ENCODE measurements around the gene TRIM50. TPM values are rescaled to one million over a fixed set of nuclear protein-coding genes. Genes with fewer than 3 reads are reported as not detected.
"Not testable (repeated sequence)": the region's sequence is repeated elsewhere in the genome, so short reads cannot be mapped to it uniquely, and the experiment has no call there.

TRIM50 gene
- total RNA-seq, 5 donors from 2014 or later (not counting 1 experiment from before 2014, with no cell fraction given): not detected

- Mint-ChIP-seq H3K27ac (no peak overlapping the region), H3K36me3 (no peaks in the 10 kb centered on the region), H3K4me1 (no peaks in the 10 kb centered on the region), H3K27me3 (peaks cover 3 to 8% of the 10 kb centered on the region in 2 donors), H3K9me3 (no peaks in the 10 kb centered on the region), H3K4me3 (no peak overlapping the region)
- DNase-seq: no peak
- ChIA-PET CTCF (no interaction called here), POLR2A (no interaction called here)
- H3K4me3 ChIP-seq (ENCODE audit: control insufficient read depth in 1 of 2, extremely low read depth in 1 of 2, low read length in 1 of 2): no peak overlapping the region
- H3K9me3 ChIP-seq: no peaks in the 10 kb centered on the region
- H3K27me3 ChIP-seq (replicated peaks in 1 of 2; ENCODE audit: control insufficient read depth in 2 of 2, extremely low read depth in 1 of 2, insufficient read depth in 2 of 2, low read length in 1 of 2): peaks cover 0 to 8% of the 10 kb centered on the region in 2 experiments
- H3K36me3 ChIP-seq (ENCODE audit: control insufficient read depth in 2 of 2, extremely low read depth in 1 of 2, insufficient read depth in 1 of 2, low read length in 1 of 2): no peaks in the 10 kb centered on the region
- 86% methylated on average over 12 of the region's 12 CpGs for WGBS (ENCODE audit: insufficient coverage)
- H3K4me1 ChIP-seq (ENCODE audit: control insufficient read depth in 1 of 2, extremely low read depth in 1 of 2, insufficient read depth in 2 of 2, low read length in 2 of 2): no peaks in the 10 kb centered on the region
- no peak for ATAC-seq (replicated peaks in 1 of 4)
- H3K27ac ChIP-seq (ENCODE audit: low read length): no peak overlapping the region
These were observed 39.1 kb upstream of the TRIM50 start for GRCh38 chr7:73366990-73367389.

GRCh38 chr7:73366127-73366526 lies 38.2 kb upstream of the TRIM50 start:
- POLR2A ChIA-PET: no interaction called here
- CTCF ChIA-PET: no interaction called here
- Histone ChIP-seq H3K4me1 (ENCODE audit: control insufficient read depth in 1 of 2, extremely low read depth in 1 of 2, insufficient read depth in 2 of 2, low read length in 2 of 2) (no peaks in the 10 kb centered on the region), H3K36me3 (ENCODE audit: control insufficient read depth in 2 of 2, extremely low read depth in 1 of 2, insufficient read depth in 1 of 2, low read length in 1 of 2) (no peaks in the 10 kb centered on the region), H3K27ac (ENCODE audit: low read length) (no peak overlapping the region), H3K9me3 (no peaks in the 10 kb centered on the region), H3K27me3 (replicated peaks in 1 of 2; ENCODE audit: control insufficient read depth in 2 of 2, extremely low read depth in 1 of 2, insufficient read depth in 2 of 2, low read length in 1 of 2) (peaks cover 0 to 8% of the 10 kb centered on the region in 2 experiments), H3K4me3 (ENCODE audit: control insufficient read depth in 1 of 2, extremely low read depth in 1 of 2, low read length in 1 of 2) (no peak overlapping the region)
- Mint-ChIP-seq H3K27ac (no peak overlapping the region), H3K4me1 (no peaks in the 10 kb centered on the region), H3K27me3 (peaks cover 3 to 8% of the 10 kb centered on the region in 2 donors), H3K36me3 (no peaks in the 10 kb centered on the region), H3K9me3 (no peaks in the 10 kb centered on the region), H3K4me3 (no peak overlapping the region)
- WGBS (ENCODE audit: insufficient coverage): 89% methylated on average over 5 of the region's 11 CpGs
- ATAC-seq (replicated peaks in 1 of 4) (no peak), DNase-seq (no peak)

GRCh38 chr7:73364006-73364728 lies 36.3 kb upstream of the TRIM50 start:
- H3K9me3 ChIP-seq: no peaks in the 10 kb centered on the region
- ChIA-PET CTCF (no interaction called here), POLR2A (no interaction called here)
- ATAC-seq (replicated peaks in 1 of 4) (no peak), DNase-seq (no peak)
- no peak overlapping the region for H3K27ac ChIP-seq (ENCODE audit: low read length)
- Mint-ChIP-seq H3K27me3 (peaks cover 3 to 15% of the 10 kb centered on the region in 2 donors), H3K4me1 (no peaks in the 10 kb centered on the region), H3K9me3 (no peaks in the 10 kb centered on the region), H3K4me3 (no peak overlapping the region), H3K27ac (no peak overlapping the region), H3K36me3 (no peaks in the 10 kb centered on the region)
- no peaks in the 10 kb centered on the region for H3K36me3 ChIP-seq (ENCODE audit: control insufficient read depth in 2 of 2, extremely low read depth in 1 of 2, insufficient read depth in 1 of 2, low read length in 1 of 2)
- 88% methylated on average over 21 of the region's 25 CpGs for WGBS (ENCODE audit: insufficient coverage)
- H3K4me1 ChIP-seq (ENCODE audit: control insufficient read depth in 1 of 2, extremely low read depth in 1 of 2, insufficient read depth in 2 of 2, low read length in 2 of 2): no peaks in the 10 kb centered on the region
- H3K4me3 ChIP-seq (ENCODE audit: control insufficient read depth in 1 of 2, extremely low read depth in 1 of 2, low read length in 1 of 2): no peak overlapping the region
- H3K27me3 ChIP-seq (replicated peaks in 1 of 2; ENCODE audit: control insufficient read depth in 2 of 2, extremely low read depth in 1 of 2, insufficient read depth in 2 of 2, low read length in 1 of 2): peaks cover 0 to 18% of the 10 kb centered on the region in 2 experiments

GRCh38 chr7:73363225-73364005 lies 35.5 kb upstream of the TRIM50 start:
- Mint-ChIP-seq H3K27me3 (peaks cover 3 to 16% of the 10 kb centered on the region in 2 donors), H3K9me3 (no peaks in the 10 kb centered on the region), H3K4me3 (no peak overlapping the region), H3K4me1 (peaks cover 0 to under 1% (median 0%) of the 10 kb centered on the region in 3 donors), H3K27ac (no peak overlapping the region), H3K36me3 (no peaks in the 10 kb centered on the region)
- no peak for DNase-seq
- POLR2A ChIA-PET: interaction anchor here in 1 of 2 donors (0.7 kb wide), 1 partner anchor 555 kb away, joined by 5 read pairs; no protein-coding TSS in a partner anchor
- Histone ChIP-seq H3K4me3 (ENCODE audit: control insufficient read depth in 1 of 2, extremely low read depth in 1 of 2, low read length in 1 of 2) (no peak overlapping the region), H3K36me3 (ENCODE audit: control insufficient read depth in 2 of 2, extremely low read depth in 1 of 2, insufficient read depth in 1 of 2, low read length in 1 of 2) (no peaks in the 10 kb centered on the region), H3K27me3 (replicated peaks in 1 of 2; ENCODE audit: control insufficient read depth in 2 of 2, extremely low read depth in 1 of 2, insufficient read depth in 2 of 2, low read length in 1 of 2) (peaks cover 0 to 25% of the 10 kb centered on the region in 2 experiments), H3K4me1 (ENCODE audit: control insufficient read depth in 1 of 2, extremely low read depth in 1 of 2, insufficient read depth in 2 of 2, low read length in 2 of 2) (peaks cover 0 to 3% of the 10 kb centered on the region in 2 experiments), H3K27ac (ENCODE audit: low read length) (no peak overlapping the region), H3K9me3 (no peaks in the 10 kb centered on the region)
- CTCF ChIA-PET: no interaction called here
- 87% methylated on average over 16 of the region's 28 CpGs for WGBS (ENCODE audit: insufficient coverage)
- no peak for ATAC-seq (replicated peaks in 1 of 4)

GRCh38 chr7:73360590-73360989 lies 32.7 kb upstream of the TRIM50 start:
- H3K27ac Mint-ChIP-seq; H3K9me3 Mint-ChIP-seq; H3K9me3 ChIP-seq; CTCF ChIA-PET; H3K4me1 Mint-ChIP-seq; H3K27ac ChIP-seq (ENCODE audit: low read length); DNase-seq; H3K4me3 ChIP-seq (ENCODE audit: control insufficient read depth in 1 of 2, extremely low read depth in 1 of 2, low read length in 1 of 2); H3K36me3 ChIP-seq (ENCODE audit: control insufficient read depth in 2 of 2, extremely low read depth in 1 of 2, insufficient read depth in 1 of 2, low read length in 1 of 2); H3K36me3 Mint-ChIP-seq; POLR2A ChIA-PET; ATAC-seq (replicated peaks in 1 of 4); H3K4me3 Mint-ChIP-seq; H3K4me1 ChIP-seq (ENCODE audit: control insufficient read depth in 1 of 2, extremely low read depth in 1 of 2, insufficient read depth in 2 of 2, low read length in 2 of 2): not testable (repeated sequence)
- no CpG with 5 or more reads among the region's 1 CpG for WGBS (ENCODE audit: insufficient coverage)
- peaks cover 3 to 12% of the 10 kb centered on the region in 2 donors for H3K27me3 Mint-ChIP-seq
- H3K27me3 ChIP-seq (replicated peaks in 1 of 2; ENCODE audit: control insufficient read depth in 2 of 2, extremely low read depth in 1 of 2, insufficient read depth in 2 of 2, low read length in 1 of 2): peaks cover 0 to 34% of the 10 kb centered on the region in 2 experiments

GRCh38 chr7:73359746-73360375 lies 32.0 kb upstream of the TRIM50 start:
- CTCF ChIA-PET: no interaction called here
- no peak overlapping the region for H3K4me3 Mint-ChIP-seq
- Histone ChIP-seq H3K4me1 (ENCODE audit: control insufficient read depth in 1 of 2, extremely low read depth in 1 of 2, insufficient read depth in 2 of 2, low read length in 2 of 2) (peaks cover 0 to 4% of the 10 kb centered on the region in 2 experiments), H3K27me3 (replicated peaks in 1 of 2; ENCODE audit: control insufficient read depth in 2 of 2, extremely low read depth in 1 of 2, insufficient read depth in 2 of 2, low read length in 1 of 2) (peaks cover 0 to 34% of the 10 kb centered on the region in 2 experiments), H3K27ac (ENCODE audit: low read length) (no peak overlapping the region), H3K9me3 (no peaks in the 10 kb centered on the region), H3K36me3 (ENCODE audit: control insufficient read depth in 2 of 2, extremely low read depth in 1 of 2, insufficient read depth in 1 of 2, low read length in 1 of 2) (no peaks in the 10 kb centered on the region), H3K4me3 (ENCODE audit: control insufficient read depth in 1 of 2, extremely low read depth in 1 of 2, low read length in 1 of 2) (no peak overlapping the region)
- WGBS (ENCODE audit: insufficient coverage): 83% methylated on average over 9 of the region's 13 CpGs
- H3K27ac Mint-ChIP-seq: no peak overlapping the region
- peaks cover 0 to 6% (median 5%) of the 10 kb centered on the region in 3 donors for H3K4me1 Mint-ChIP-seq
- H3K36me3 Mint-ChIP-seq: no peaks in the 10 kb centered on the region
- POLR2A ChIA-PET: no interaction called here
- H3K27me3 Mint-ChIP-seq: peaks cover 3 to 12% of the 10 kb centered on the region in 2 donors
- ATAC-seq (replicated peaks in 1 of 4) (no peak), DNase-seq (no peak)
- H3K9me3 Mint-ChIP-seq: no peaks in the 10 kb centered on the region

Data from T-cell (primary cell).